GM18517 (cell line): ENCODE data around the gene B3GALNT1.

Source experiments
- ATAC-seq: cut with Tn5 transposase; IDR thresholded peaks from one replicate; pipeline ENCODE4 v1.9.1; 2021; ENCODE audit warnings: mild to moderate bottlenecking, moderate library complexity; ENCODE audit not compliant: unreplicated experiment

B3GALNT1 gene

DNA sequence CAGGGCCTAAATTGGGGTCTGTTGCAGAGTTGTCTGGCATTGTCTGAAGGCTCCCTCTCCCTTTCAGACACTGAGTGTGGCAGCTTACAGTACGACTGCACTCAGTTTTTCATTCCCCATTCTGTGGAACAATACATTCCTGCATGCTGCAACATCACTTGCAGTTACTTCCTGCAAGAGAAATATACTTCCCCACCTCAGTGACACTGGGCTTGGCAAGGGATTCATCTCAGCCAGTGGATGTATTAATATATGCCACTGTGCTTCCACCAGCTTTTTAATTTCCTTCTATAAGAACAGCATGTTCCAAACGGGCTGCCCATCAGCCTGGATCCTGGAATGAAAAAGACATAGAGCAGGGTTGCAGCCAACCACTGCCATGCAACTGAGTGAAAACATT lies 23.1 kb downstream of the B3GALNT1 start:
- ATAC-seq, result peak; percentile 32

DNA sequence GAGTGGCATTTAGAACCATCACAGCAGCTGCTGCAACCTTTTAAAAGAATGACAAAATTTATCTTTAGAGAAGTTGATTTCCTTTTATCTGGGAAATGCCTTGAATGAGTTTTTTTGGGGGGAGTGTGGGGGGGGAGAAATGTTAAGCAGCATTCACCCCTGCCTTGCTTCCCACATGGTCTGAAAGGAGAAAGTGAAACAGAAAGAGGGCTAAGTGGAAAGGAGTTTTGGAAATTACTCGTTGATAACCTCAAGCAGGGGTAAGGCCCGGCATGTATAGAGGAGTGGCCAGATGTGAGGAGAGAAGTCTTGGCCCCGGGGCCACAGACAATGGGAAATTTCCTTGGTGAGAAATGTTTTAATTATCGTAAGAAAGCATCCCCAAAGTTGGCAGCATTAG lies 23.5 kb downstream of the B3GALNT1 start:
- peak; percentile 85 for ATAC-seq

DNA sequence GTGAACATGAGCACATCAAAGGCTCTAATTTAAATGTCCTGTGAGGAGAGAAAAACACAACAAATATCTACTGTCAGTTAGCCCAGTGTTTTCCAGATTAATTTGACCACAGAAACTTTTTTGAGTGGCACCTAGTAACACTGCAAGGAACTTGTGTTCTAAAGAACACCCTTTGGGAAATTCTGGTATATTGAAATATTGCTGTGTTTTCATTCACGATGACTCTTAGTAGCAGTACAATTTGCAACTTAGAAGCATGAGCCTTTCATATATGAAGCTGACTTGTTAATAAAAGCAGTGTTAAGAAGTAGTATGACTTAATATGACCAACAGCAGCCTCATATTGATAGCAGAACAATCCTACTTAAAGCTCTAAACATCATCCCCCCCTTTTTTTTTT lies 32.0 kb downstream of the B3GALNT1 start:
- ATAC-seq, result no peak

- no peak for ATAC-seq
Observed at GRCh38 chr3:161072751-161073150, 32.4 kb downstream of the B3GALNT1 start.

GRCh38 chr3:161072211-161072621 lies 32.9 kb downstream of the B3GALNT1 start:
- no peak for ATAC-seq

- ATAC-seq, result no peak
Observed at GRCh38 chr3:161070980-161071663, 34.0 kb downstream of the B3GALNT1 start.

- ATAC-seq, result no peak
Observed at GRCh38 chr3:161070252-161070930, 34.8 kb downstream of the B3GALNT1 start.

DNA sequence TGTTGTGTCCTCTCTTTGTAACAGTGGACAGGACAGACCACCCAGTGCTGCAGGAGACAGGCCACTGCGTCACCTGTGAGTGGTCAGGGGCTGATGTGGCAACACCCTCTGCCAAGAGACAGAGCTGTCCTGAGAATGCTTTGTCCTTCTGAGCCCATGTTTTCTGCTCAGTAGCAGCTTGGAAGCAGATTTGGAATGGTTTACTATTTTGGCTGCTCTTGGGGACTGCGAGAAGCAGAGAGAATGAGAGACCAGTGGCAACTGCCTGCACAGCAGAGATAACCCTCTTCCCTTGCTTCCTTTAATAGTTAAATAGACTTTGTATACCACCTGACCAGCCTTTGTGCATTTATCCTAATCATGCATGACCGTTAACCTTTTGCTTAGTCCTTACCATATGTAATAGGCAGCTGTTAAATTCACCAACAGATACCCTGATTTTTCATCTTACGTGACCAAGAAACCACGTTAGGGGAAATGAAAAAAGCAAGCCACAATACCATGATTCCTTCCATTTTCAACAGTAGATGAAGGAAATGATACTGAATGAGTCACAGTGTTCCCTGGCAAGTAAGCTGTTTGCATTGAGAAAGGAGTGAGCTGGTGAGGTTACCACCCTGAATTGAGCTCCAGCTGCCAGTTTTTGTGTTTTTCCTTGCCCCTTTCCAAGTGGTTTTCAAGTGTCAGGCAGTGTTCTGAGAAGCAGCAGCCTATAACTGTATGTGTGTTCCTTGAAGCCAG lies 35.5 kb downstream of the B3GALNT1 start:
- ATAC-seq, result peak; percentile 99

- no peak for ATAC-seq
Observed at GRCh38 chr3:161067335-161067734, 37.8 kb downstream of the B3GALNT1 start.

GRCh38 chr3:161066930-161067329 lies 38.2 kb downstream of the B3GALNT1 start:
- no peak for ATAC-seq

GRCh38 chr3:161064413-161064812 lies 40.7 kb downstream of the B3GALNT1 start:
- no peak for ATAC-seq

DNA sequence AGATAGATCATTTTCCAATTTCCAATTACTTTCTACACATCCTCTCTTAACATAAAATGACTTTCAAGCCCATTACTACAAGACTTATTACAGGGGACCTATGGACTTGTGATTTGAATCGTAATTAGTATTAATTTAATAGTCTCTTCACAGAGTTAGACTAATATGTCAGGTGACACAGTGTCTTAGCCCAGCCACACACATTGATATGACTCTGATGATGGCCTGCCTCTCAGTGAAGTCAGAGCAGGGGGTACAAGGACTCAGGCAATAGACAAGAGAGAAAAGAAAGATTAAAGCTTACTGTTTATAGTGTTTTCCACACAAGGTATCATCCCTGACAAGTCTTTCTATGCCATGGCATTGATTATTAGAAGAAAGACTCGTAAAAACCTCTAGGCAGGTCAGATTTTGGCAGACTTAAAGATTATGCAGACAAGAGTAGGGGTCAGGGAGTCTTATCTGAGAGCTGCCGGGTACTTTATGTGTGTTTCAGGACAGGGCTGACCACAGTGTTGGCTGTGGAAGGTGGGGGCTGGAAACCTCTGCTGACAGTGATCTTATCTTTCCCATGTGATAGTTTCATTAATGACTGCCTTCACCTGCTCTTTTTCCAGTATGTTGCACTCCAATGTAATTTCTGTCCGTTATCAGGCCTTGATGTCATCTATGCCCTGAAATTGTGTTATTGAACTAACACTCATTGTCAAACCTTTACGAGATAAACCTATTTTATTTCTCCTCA lies 50.1 kb downstream of the B3GALNT1 start:
- no peak for ATAC-seq

- no peak for ATAC-seq
Observed at GRCh38 chr3:161051856-161052255, 53.3 kb downstream of the B3GALNT1 start.

GRCh38 chr3:161050935-161051334 lies 54.2 kb downstream of the B3GALNT1 start:
- ATAC-seq, result no peak

DNA sequence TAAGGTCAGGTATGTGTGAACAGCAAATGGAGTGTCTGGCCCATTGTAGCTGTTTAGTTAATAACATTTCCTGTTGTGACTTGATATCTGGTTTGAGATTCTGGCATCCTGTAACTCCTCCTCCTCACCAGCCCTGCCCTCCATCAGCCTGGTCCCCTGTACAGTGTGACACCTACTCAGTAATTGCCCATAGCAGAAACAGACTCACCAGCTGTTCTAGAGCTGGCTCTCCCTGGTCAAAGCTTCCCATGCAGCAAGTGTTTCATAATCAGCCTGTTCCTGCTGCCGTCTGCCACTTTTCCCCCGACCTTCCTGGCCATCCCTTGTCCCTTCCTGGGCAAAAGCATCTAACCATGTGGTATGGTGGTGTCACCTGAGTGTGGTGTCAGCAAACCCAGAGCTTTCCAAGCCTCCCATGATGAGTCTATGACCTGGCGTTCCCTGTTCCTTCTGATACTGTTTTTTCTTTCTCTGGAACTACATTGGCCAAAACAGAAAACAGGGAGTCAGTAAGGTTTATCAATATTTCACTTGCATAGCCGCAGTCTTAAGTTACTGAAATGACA lies 55.4 kb downstream of the B3GALNT1 start:
- no peak for ATAC-seq

- ATAC-seq, result peak; percentile 92
Observed at GRCh38 chr3:161043336-161044035, 61.7 kb downstream of the B3GALNT1 start.

DNA sequence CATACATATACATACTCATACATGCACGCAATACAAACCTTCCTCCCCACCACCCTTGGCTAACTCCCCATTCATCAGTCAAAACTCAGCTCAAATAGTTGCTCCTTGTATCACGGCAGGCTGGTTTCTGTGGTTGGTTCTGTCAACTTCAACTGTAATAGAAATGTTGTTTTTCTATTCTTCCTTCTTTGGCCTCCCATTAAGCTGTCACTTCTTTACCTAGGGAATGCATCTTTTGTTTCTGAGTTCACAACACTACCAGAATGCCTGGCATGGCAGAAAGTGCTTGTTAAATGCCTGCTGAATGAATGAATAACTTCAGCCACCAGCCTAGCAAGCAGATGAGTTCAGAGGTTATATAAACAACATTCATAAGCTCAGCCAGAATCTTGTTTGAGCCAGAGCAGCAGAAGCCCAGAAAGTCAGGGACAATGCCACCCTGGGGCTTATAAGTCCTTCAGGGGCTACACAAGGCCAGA lies 63.1 kb downstream of the B3GALNT1 start:
- no peak for ATAC-seq

- ATAC-seq, result no peak
Observed at GRCh38 chr3:161038725-161039124, 66.4 kb downstream of the B3GALNT1 start.

DNA sequence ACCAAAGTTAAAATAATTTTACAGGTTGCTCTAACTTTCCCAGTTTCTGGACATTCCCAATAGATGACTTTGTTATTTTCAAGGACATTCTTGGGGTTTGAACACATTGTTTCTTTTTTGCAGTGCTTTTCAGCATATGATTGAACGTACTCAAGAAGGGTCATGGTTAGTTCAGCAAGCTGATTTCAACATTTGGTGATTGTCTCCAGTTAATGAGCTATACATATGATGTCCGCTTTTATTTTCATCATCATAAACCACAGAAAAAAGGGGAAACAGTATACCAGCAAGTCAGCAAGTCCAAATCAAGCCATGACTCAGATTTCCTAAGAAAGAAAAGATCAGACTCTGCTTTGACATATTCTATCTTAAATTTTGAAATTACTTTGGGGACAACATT lies 69.4 kb downstream of the B3GALNT1 start:
- no peak for ATAC-seq

DNA sequence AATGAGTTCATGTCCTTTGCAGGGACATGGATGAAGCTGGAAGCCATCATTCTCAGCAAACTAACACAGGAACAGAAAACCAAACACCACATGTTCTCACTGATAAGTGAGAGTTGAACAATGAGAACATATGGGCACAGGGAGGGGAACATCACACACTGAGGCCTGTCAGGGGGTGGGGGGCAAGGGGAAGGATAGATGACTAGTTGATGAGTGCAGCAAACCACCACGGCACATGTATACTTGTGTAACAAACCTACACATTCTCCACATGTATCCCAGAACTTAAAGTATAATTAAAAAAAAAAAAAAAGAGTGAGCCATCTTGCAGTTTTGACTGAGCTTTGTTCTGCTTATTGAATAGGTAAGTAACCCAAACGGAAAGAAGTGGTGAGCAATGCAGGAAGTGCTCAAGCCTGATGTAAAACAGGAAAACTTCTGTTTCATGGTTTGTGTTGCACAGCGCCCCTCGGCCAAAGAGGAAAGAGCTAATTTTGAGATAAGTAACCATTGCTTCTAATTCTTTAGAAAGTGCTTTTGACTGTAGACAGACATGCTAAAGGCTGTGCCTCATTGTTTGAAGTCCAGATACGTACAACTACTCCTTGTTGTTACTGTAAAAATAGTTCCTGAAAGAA lies 70.1 kb downstream of the B3GALNT1 start:
- peak; percentile 82 for ATAC-seq
